Smooth muscle cell of bladder (primary cell): ENCODE data around the gene CXADR. TPM values are rescaled to one million over a fixed set of nuclear protein-coding genes. Genes with fewer than 3 reads are reported as not detected.

Experiments used
- total RNA-seq: library from RNA; depleted of rRNA; stranded (reverse); fragments of >200 nt; gene quantifications from 2 replicates; pipeline ENCODE4 v1.2.3, GENCODE V29; 2014

CXADR gene
- total RNA-seq: 1.1 and 2.0 TPM in 2 replicates

GRCh38 chr21:17512253-17513213, at the start of gene CXADR:
TSS of gene CXADR (plus strand) at chr21:17513043. CDS start at chr21:17513130, 87 bp downstream.

GRCh38 chr21:17612565-17613241, 99.9 kb downstream of the CXADR start, which contains the start of gene BTG3:
TSS of gene BTG3 (minus strand) at chr21:17612901. CDS start at chr21:17609144, 3,757 bp downstream.

Other genes with a start within 250 kb of the CXADR start
- 12.9 and 17.6 TPM in 2 replicates for gene BTG3, start 99.9 kb downstream of the CXADR start, total RNA-seq